OCI-LY7 (cell line): ENCODE results near the gene TRIM16. TPM values are rescaled to one million over a fixed set of nuclear protein-coding genes. Genes with fewer than 3 reads are reported as not detected.
"Not testable (repeated sequence)": the region's sequence is repeated elsewhere in the genome, so short reads cannot be mapped to it uniquely, and the experiment has no call there.

ENCODE experiments used
- BruUV-seq: library from RNA; stranded (reverse); fragments of 400-500 nt; replicated peaks from 2 replicates; lab custom pipeline; 2021; lab: Mats Ljungman, UMichigan
- CTCF ChIA-PET: fragments of 300-600 bp; sonication (Branson Sonifier 250); formaldehyde crosslinking; loops from one replicate; lab custom pipeline; 2022; ENCODE audit warnings: antibody characterized with exemption; ENCODE audit not compliant: unreplicated experiment; lab: Charles Lee
- POLR2A ChIA-PET: fragments of 300-600 bp; sonication (Branson Sonifier 250); formaldehyde crosslinking; loops from one replicate; lab custom pipeline; 2022; ENCODE audit warnings: antibody characterized with exemption; lab: Charles Lee
- DNase-seq: peaks from one replicate; pipeline ENCODE4 v3.0.0-alpha.2; 2015; ENCODE audit warnings: low spot score
- H2AFZ ChIP-seq: fragments of 200-600 bp; sonication (generic), shearing (Covaris generic); 2 replicates; pipeline ENCODE4 v1.6.1; 2014; ENCODE audit warnings: mild to moderate bottlenecking, antibody characterized with exemption, low read length, moderate library complexity
- H3K27ac ChIP-seq: fragments of 200-600 bp; sonication (generic); 2 replicates; pipeline ENCODE4 v1.5.1; 2014; ENCODE audit warnings: mixed run types, low read depth, mild to moderate bottlenecking, moderate library complexity, low read length, inconsistent platforms; ENCODE audit not compliant: poor library complexity, severe bottlenecking
- H3K36me3 ChIP-seq: fragments of 200-600 bp; sonication (generic); 2 replicates; pipeline ENCODE4 v1.6.1; 2014; ENCODE audit warnings: mild to moderate bottlenecking, antibody characterized with exemption, low read length, moderate library complexity, mixed read lengths; ENCODE audit not compliant: insufficient read depth
- H3K4me1 ChIP-seq: fragments of 200-600 bp; sonication (generic); 2 replicates; pipeline ENCODE4 v1.5.1; 2014; ENCODE audit warnings: mild to moderate bottlenecking, low read length; ENCODE audit not compliant: insufficient read depth, poor library complexity, severe bottlenecking
- H3K4me2 ChIP-seq: fragments of 200-600 bp; sonication (generic); 2 replicates; pipeline ENCODE4 v1.6.1; 2014; ENCODE audit warnings: mild to moderate bottlenecking, low read length
- H3K4me3 ChIP-seq: fragments of 200-600 bp; sonication (generic); 2 replicates; pipeline ENCODE4 v1.5.1; 2014; ENCODE audit warnings: mild to moderate bottlenecking, low read depth, low read length; ENCODE audit not compliant: poor library complexity, severe bottlenecking
- H3K79me2 ChIP-seq: fragments of 200-600 bp; sonication (generic); 2 replicates; pipeline ENCODE4 v1.6.1; 2016; ENCODE audit warnings: low read depth, mild to moderate bottlenecking, low read length, moderate library complexity, mixed read lengths; ENCODE audit not compliant: insufficient read depth
- H3K9me2 ChIP-seq: fragments of 200-600 bp; sonication (generic); 2 replicates; pipeline ENCODE4 v1.6.1; 2016; ENCODE audit warnings: mild to moderate bottlenecking, low read length, mixed read lengths; ENCODE audit not compliant: insufficient read depth
- H3K9me3 ChIP-seq: fragments of 200-600 bp; sonication (generic); 2 replicates; pipeline ENCODE4 v1.6.1; 2014; ENCODE audit warnings: mild to moderate bottlenecking, mixed run types, low read length, mixed read lengths
- H4K20me1 ChIP-seq: fragments of 200-600 bp; sonication (generic); 2 replicates; pipeline ENCODE4 v1.6.1; 2014; ENCODE audit warnings: mild to moderate bottlenecking, antibody characterized with exemption, low read length, moderate library complexity, mixed read lengths; ENCODE audit not compliant: insufficient read depth
- CTCF ChIP-seq: fragments of 200-600 bp; sonication (generic); conservative IDR thresholded peaks from 2 replicates; pipeline ENCODE4 v1.5.1; 2014; ENCODE audit warnings: mild to moderate bottlenecking, antibody characterized with exemption, low read length, moderate library complexity, mixed read lengths
- EZH2phosphoT487 ChIP-seq: fragments of 200-600 bp; sonication (generic); IDR thresholded peaks from 2 replicates; pipeline ENCODE4 v1.6.1; 2018; ENCODE audit warnings: low read depth, borderline replicate concordance, mild to moderate bottlenecking, mixed run types, antibody characterized with exemption, low read length, moderate library complexity, mixed read lengths
- intact Hi-C: fragments of 100-400 bp; cut with micrococcal nuclease; formaldehyde crosslinking; loops from one replicate; pipeline ENCODE4 v1.10.0; 2022; ENCODE audit not compliant: unreplicated experiment
- total RNA-seq, 2 experiments: library from RNA; depleted of rRNA in 1 of 2; stranded (reverse); fragments of >200 nt in 1 of 2; shearing (Covaris generic) in 1 of 2; gene quantifications; 2 replicates each; pipeline ENCODE4 v1.2.3, GENCODE V29; 2014 to 2022

The TRIM16 gene
- total RNA-seq, 2 experiments from 2014 or later = 13.2 to 13.8 TPM

GRCh38 chr17:15649861-15650421 is 34.2 kb downstream of the TRIM16 start:
- intact Hi-C loops = no loop called here
- Histone ChIP-seq H4K20me1 (no peaks in the 10 kb centered on the region), H3K79me2 (no peaks in the 10 kb centered on the region), H3K36me3 (no peaks in the 10 kb centered on the region), H3K4me3 (no peak overlapping the region), H2AFZ (no peak overlapping the region), H3K4me2 (no peak overlapping the region), H3K4me1 (no peaks in the 10 kb centered on the region), H3K9me2 (no peaks in the 10 kb centered on the region), H3K27ac (no peak overlapping the region), H3K9me3 (no peaks in the 10 kb centered on the region)
- ChIA-PET POLR2A (no interaction called here), CTCF (no interaction called here)
- no peak for DNase-seq
- BruUV-seq = no TSS peak
- no peak for TF ChIP-seq EZH2phosphoT487

GRCh38 chr17:15648386-15648785 is 35.7 kb downstream of the TRIM16 start:
- Histone ChIP-seq H3K36me3 (no peaks in the 10 kb centered on the region), H3K9me3 (no peaks in the 10 kb centered on the region), H3K4me1 (no peaks in the 10 kb centered on the region), H3K4me2 (no peak overlapping the region), H3K27ac (no peak overlapping the region), H3K79me2 (no peaks in the 10 kb centered on the region), H3K4me3 (no peak overlapping the region), H2AFZ (no peak overlapping the region), H3K9me2 (no peaks in the 10 kb centered on the region), H4K20me1 (no peaks in the 10 kb centered on the region)
- BruUV-seq = no TSS peak
- CTCF ChIA-PET = no interaction called here
- no peak for TF ChIP-seq CTCF
- TF ChIP-seq EZH2phosphoT487 = no peak
- DNase-seq = no peak
- intact Hi-C loops = no loop called here
- POLR2A ChIA-PET = no interaction called here

- H3K4me2 ChIP-seq, H4K20me1 ChIP-seq, H3K36me3 ChIP-seq, H2AFZ ChIP-seq, H3K4me3 ChIP-seq, H3K9me2 ChIP-seq, H3K9me3 ChIP-seq, POLR2A ChIA-PET, H3K27ac ChIP-seq, DNase-seq, H3K79me2 ChIP-seq, H3K4me1 ChIP-seq, BruUV-seq, CTCF ChIA-PET, intact Hi-C loops: not testable (repeated sequence)
These were observed 38.2 kb downstream of the TRIM16 start for GRCh38 chr17:15645942-15646312.

GRCh38 chr17:15645099-15645941 is 38.8 kb downstream of the TRIM16 start:
- H3K9me3 ChIP-seq, H3K27ac ChIP-seq, H3K36me3 ChIP-seq, H3K4me2 ChIP-seq, BruUV-seq, H3K4me3 ChIP-seq, H3K9me2 ChIP-seq, CTCF ChIA-PET, H2AFZ ChIP-seq, H3K79me2 ChIP-seq, H4K20me1 ChIP-seq, intact Hi-C loops, DNase-seq, POLR2A ChIA-PET, H3K4me1 ChIP-seq: not testable (repeated sequence)

- H3K4me3 ChIP-seq, H3K4me1 ChIP-seq, H3K9me2 ChIP-seq, H3K36me3 ChIP-seq, BruUV-seq, H3K79me2 ChIP-seq, CTCF ChIA-PET, DNase-seq, intact Hi-C loops, H4K20me1 ChIP-seq, H3K4me2 ChIP-seq, H3K9me3 ChIP-seq, H2AFZ ChIP-seq, H3K27ac ChIP-seq, POLR2A ChIA-PET: not testable (repeated sequence)
These were observed 41.4 kb downstream of the TRIM16 start for GRCh38 chr17:15642505-15643251.
